HG03066 (cell line): ENCODE data around the gene ZFP90.
"Not testable (repeated sequence)": the region's sequence is repeated elsewhere in the genome, so short reads cannot be mapped to it uniquely, and the experiment has no call there.

Source experiments
- ATAC-seq: cut with Tn5 transposase; IDR thresholded peaks from one replicate; pipeline ENCODE4 v1.9.1; 2021; ENCODE audit warnings: low read depth; ENCODE audit not compliant: unreplicated experiment

ZFP90 gene

DNA sequence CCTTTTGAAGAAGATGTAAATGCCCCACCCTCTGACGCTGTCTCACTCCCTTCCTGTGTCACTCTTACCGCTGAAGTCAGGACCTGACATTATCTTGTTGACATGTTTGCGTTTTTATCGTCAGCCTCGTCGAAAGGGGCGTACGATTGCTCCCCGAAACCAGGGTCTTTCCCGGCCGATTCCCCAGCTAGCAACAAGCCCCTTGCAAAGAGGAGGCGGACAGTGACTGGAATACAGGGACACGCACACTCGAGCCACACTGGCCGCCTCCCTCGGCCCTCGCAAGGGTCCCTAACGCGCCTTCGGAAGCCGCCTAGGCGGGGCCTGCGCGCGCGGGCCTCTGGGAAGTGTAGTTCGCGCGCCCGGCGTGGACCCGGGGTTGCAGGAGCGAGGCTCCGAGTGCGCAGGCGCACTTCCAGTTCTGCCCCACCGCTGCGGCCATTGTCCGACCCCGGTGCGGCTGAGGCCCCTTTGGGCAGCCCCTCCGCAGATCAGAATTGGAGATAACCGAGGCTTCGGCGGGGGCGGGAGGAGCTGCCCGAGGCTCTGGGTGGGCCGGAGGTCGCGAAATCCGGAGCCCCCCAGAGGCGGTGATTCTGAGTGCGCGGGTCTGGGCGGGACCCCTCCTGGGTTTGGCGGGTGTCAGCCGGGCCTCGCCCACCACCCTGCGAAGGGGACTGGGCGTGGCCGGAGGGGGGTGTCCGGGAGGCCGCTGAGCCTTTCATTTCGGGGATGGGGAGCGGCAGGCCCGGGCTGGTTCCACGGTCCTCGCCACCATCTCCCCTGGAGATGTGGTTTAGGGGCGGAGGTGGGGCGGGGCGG lies at the start of gene ZFP90:
ZFP90 (plus strand) TSS at position 412 of the 822 bp plus-strand sequence. CDS start 502 bp downstream, outside the sequence.
- ATAC-seq: peak; percentile 86

DNA sequence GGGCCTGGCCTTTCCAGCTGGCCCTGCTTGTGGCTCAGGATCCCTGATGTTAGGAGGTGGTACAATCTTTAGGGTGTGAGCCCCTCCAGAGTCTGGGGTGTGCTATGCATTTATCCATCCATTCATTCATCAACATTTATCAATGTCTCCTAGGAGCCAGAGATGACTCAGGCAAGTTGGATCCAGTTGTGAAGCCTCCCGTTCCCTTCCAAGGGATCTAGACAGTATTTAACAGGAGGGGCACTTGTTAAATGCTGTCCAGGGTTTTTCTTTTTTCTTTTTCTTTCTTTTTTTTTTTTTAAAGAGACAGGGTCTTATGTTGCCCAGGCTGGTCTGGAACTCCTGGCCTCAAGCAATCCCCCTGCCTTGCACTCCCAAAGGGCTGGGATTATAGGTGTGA lies 48.7 kb upstream of the ZFP90 start:
- no peak for ATAC-seq

DNA sequence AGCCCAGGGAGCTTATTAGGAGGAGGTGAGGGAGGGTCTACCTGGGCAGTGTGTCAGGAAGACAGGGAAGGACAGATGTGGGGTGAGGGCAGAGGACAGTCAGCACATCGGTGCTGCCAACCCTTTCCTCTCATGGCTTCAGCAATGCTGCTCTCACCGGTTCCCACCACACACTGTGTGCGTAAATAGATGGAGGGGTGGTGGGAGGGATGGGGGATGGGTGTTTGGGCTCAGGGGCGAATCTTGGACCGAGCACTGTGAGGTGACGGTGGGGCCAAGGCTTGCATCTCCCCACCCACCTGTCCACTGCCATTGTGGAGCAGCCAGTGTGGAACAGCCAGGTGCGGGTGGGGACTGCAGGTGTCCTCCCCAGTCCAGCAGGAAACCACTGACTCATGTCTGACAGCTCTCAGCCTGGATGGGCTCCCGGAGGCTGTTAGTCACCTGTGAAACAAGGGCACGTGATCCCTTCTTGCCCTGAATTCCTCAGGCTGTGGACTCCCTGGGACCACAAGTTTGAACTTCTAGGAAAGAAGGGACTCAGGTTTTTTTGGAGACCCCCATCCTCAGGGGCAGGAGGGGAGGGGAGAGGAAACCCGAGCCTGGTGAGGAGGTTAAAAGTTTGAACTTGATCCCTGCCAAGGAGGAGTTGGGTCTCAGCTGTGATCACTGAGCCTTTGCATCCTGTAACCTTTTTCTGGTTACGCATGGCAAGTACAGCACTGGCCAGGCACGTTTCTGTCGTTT lies 48.1 kb upstream of the ZFP90 start:
- no peak for ATAC-seq

DNA sequence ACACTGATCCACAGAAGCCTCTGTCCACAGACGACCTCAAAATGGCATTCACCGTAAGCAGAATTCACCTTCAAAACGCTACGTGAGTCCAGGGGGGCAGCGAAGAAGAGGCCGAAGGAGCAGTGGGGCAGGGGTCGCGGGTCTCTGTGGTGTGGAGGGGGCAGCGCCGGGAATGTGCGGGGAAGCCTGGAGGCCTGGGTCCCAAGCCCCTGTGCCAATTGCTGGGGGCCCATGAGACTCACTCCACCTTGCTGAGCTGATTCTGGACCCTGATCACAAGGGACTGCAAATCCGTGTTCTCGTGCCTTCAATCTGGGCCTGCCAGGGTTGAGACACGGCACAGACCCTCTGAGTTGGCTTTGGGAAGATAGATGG lies 47.5 kb upstream of the ZFP90 start:
- no peak for ATAC-seq

DNA sequence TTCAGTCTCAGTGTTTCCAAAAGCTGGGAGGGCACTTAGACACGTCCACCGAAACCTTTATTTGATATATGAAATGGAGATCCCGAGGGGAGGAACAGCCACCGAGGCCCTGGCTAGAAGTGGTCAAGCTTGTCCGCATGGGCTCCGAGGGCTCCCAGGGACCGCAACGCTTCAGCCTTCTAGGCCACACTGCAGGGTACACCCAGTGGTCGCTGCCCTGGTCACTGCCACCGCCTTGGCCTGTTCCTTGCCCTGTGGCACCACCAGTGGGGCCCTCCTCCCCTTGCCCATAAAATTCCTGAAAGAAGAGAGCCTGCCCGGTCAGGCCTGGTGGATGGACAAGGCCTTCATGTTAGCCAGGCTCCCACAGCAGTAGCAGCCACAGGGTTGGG lies 46.9 kb upstream of the ZFP90 start:
- no peak for ATAC-seq

DNA sequence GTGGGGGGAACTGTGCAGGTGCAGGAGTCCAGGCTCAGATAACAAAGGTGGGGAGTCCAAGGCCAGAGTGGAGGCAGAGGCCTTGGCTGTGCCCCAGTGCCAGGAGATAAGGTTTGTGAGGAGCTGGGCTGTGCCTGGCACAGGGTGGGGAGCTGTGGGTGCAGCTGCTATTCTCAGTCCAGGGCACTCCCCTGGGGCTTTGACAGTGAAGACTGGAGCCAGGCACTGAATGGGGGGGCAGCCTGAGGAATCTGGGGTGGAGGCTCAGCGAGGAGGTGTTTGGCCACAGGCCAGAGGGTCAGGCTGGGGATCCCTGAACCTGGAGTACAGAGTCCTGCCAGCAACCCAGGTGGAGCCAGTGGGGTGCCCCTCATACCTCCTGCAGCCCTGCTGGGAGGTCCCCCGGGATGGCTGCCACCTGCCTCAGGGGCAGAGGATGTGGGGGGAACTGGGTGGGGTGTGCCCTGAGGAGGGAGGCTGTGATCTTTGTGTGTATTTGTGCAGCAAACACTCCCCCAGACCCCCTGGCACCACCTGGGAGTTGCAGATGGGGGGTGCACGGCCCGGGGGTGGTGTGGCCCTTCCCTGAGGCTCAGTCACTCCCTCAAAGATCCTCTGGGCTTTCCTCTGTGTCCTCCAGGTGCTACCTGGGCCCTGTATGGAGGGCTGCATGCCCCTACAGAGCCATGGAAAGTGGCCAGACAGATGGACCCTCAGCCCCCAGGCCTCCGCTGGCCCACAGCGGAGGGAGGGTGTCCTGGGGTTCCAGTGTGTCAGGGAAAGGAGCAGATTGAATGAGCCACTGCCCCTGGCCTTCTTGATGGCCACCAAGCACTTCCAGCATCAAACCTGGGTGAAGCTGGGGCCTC lies 46.3 kb upstream of the ZFP90 start:
- no peak for ATAC-seq

DNA sequence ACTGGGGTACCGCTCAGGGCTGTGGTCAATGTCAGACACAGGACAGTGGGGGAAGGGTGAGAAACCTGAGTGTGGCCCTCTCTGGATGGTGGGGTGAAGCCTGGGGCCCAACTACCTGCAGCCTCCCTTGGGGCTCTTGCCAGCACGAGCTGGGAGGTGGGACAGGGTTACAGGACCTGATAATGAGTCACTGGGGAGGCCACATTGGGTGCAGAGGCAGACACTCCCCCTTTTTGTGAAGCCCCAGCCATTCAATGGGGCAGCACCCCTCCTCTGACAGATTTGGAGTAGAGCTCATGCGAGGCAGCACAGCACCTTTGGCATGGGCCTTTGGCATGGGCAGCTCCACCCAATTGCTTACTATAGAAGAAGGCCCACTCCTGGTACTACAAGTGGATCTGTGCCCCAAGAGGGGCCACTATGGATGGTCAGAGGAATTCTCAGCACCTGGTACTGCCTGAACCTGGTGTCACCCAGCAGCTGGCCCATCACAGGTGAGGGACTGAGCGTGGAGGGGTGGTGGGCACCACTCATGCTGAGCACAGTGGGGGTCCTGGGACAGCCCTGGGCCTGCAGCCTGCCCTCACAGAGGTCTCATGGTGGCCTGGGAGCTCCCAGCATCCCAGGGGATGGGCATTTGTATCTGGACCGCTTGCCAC lies 45.5 kb upstream of the ZFP90 start:
- no peak for ATAC-seq

DNA sequence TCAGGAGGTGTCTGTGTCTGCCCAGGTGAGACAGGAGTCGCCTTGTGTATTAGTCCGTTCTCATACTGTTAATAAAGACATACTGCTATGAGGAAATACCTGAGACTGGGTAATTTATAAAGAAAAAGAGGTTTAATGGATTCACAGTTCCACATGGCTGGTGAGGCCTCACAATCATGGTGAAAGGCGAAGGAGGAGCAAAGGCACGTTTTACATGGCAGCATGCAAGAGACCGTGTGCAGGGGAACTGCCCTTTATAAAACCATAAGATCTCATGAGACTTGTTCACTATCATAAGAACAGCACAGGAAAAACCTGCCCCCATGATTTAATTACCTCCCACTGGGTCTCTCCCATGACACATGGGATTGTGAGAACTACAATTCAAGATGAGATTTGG lies 44.8 kb upstream of the ZFP90 start:
- not testable (repeated sequence) for ATAC-seq

DNA sequence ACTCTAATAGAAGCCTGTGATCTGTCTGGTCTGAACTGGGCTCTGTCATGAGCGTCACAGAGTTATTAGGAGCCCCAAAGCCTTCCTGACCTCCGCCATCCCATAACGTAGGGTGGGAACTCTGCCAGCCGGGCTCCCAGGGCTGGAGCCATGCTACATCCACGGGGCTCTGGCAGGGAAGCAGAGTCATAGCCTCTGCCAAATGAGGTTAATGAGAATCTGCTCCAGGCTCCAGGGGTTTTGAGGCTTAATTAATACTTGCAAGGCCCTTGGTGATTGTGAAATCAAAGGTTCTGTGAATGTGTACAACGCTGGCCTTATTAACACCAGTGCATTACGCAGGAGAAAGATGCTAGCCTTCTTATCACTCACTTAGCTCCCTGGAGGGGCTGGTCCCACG lies 42.4 kb upstream of the ZFP90 start:
- no peak for ATAC-seq

DNA sequence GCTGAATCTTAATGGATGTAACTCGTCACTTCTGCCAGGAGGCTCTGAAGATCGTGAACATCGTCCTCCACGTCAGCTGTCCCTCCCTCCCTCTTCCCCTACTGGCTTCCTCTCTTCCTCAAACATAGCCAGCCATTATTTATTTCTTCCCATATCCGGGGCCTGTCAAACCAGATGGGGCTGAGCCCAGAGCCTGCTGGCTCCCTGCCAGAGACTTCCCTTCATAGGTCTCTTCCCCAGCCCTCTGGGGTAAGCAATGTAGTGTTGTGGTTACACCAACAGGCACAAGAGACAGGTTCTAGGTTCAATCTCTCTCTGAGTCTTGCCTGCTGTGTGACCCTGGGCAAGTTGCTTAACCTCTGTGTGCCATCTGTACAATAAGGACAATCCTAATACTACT lies 40.1 kb upstream of the ZFP90 start:
- ATAC-seq: no peak

DNA sequence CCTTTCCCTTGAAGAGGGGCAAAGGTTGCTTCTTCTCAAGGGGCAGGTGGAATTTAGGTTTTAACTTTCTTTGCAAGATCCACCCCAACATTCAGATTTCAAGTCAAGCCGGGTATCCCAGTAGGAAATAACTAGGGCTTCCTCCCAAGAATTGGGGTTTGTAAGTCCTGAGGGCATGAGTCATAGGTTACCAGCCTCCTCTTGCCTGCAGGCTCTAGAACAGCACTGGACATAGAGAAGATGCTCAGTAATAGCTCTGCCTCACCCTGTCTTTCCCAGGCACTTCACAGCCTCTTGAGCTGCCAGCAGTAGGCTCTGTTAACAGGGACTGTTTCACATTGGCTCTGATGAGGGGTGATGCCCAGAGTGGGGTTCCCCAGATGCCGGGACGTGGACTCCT lies 35.8 kb upstream of the ZFP90 start:
- no peak for ATAC-seq

DNA sequence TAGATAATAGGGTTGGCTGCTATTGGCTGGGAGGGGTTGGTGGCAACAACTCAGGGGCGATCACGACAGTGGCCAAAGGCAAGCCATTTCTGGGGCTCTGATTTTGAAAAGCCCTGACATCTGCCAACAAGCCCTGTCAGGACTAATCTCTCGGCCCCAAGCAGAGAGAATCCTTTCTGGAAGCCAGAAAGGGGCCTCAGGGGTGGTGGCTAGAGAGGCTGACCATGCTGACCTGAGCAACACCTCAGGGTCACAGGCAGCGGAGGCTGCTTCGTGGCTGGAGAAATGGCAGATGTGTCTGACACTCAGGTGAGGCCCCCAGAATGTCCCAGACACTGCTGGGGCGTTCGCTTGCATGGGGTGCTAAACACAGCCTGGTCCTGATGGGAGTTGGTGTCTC lies 35.0 kb upstream of the ZFP90 start:
- ATAC-seq: no peak

DNA sequence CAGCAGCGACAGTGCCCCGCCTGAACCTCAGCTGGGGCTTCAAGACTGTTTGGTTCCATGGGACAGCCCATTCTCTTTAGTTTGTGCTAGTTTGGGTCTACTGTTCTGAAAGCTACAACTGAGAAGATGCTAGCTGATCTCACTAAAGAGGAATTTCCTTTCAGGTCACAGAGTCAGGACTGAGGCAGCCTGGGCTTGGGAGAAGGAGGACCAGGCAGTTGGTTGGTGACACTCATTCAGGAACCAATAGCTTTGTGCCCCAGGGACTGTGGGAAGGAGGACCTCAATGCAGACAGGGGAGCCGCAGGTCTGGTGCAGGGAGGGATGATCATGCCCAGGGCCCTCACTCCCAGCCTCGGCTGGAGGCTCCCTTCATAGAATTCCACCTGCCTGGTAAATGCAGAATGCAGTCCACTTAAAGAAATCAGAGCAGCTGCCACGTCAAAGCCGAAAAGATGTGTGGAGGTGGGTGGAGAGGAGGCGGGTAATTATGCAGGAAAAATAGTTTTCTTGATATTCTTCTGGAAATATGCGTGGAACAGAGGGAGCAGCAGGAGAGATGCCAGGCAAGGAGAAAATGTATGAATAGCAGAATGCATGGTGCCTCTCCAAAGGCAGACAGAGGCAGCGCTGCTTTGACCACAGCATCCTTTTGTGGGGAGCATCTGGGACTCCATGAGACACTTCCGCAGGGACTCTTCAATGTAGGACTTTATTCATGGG lies 32.6 kb upstream of the ZFP90 start:
- ATAC-seq: no peak

DNA sequence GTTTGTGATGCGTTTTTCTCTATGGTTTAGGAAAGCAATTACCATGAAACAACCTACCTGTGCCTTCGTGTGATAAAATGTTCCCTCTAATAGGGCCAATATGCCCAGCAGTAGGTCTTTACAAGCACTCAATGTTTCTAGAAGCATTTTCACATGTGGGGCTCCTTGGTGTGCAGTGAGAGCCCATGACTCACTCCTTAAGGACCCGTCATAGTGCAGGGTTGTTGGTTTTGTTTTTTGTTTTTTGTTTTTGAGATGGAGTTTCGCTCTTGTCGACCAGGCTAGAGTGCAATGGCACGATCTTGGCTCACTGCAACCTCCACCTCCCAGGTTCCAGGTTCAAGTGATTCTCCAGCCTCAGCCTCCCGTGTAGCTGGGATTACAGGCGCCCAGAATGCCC lies 31.1 kb upstream of the ZFP90 start:
- no peak for ATAC-seq

DNA sequence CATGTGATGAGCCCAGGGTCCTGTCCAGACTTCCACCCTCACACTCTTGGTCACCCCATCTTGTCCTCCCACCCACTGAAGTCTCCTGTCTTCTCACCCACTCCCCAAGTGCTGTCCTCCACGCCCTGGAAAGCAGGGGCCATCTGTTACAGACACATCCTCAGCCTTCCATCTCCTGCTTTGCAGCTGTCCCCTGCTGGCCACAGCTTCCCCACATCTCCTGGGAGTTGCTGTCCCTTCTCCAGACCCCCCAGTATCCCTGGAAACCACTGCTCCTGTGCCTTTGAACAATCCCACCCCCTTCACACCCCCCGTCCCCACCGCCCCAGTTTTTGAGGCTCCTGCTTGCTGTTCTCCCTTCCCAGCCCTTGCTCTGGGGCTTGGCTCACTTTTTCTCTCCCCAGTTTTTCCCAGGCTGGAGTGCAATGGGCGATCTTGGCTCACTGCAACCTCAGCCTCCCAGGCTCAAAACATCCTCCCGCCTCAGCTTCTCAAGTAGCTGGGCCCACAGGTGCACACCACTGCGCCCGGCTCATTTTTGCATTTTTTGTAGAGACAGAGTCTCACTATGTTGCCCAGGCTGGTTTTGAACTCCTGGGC lies 30.4 kb upstream of the ZFP90 start:
- ATAC-seq: no peak

DNA sequence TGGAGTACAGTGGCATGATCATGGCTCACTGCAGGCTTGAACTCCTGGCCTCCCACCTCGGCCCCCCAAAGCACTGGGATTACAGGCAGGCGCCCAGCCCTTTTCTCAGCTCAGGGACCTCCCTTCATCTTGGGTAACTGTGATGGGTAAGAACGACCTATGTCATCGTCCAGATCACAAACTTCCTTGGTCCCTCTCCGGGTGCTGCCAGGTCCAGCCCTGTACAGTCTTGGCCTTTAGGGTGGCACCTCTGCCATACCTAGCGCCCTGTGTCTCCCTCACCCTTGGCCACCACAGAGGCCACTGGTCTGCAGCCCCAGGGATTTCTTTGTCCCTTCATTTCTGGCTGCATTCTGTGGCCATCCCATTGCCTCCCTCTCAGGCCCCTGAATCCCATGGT lies 29.7 kb upstream of the ZFP90 start:
- no peak for ATAC-seq

DNA sequence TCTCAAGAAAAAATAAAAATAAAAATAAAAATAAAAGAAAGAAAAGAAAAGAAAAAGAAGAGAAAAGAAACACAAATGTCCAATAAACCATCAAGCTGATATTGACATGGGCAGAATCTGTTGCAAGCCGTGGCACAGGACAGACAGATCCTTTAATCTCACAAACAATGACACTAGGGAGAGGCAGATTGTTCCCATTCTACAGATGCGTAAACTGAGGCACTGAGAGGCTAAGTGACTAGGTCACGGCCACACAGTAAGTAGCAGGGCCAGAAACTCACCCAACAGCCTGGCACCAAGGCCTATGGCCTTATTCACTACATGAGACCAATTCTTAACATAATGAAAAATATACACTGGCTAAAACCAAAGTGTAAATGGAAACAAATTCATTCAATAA lies 28.3 kb upstream of the ZFP90 start:
- no peak for ATAC-seq

DNA sequence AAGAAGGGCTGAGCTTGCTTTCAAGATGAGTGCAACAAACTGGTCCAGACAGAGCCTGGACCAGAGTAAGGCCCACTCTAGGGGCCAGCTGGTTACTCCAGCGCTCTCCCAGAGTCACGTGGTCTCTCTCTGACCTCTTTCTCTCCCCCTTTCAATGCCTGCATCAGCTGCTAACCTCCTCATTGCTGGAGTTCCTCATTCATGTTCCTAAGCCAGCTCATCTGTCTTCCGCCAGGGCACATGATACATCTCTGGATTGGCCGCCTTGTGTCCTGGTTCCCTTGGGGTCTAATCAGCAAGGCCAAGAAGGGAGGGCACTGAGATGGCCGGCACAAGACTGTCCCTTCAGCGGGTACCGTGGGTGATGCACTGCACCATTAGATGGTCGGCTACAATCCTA lies 26.9 kb upstream of the ZFP90 start:
- no peak for ATAC-seq

DNA sequence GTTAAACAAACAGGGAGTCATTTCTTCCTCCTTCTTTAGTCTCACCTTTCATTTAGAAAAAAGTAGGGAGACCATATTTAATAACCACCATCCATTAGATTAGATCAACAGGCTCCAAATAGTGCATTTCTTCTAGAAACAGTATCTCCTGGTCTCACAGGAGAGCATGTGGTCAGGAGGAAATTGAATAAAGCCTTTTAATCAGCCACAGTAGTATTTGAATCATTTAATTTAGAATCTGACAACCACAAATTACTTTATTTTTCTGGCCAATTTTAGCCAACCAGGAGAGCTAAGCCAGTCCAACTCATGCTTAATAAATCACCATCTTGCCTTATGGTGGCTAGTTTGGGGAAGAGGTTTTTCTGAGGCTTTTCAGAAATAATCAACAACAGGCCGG lies 26.3 kb upstream of the ZFP90 start:
- ATAC-seq: no peak

DNA sequence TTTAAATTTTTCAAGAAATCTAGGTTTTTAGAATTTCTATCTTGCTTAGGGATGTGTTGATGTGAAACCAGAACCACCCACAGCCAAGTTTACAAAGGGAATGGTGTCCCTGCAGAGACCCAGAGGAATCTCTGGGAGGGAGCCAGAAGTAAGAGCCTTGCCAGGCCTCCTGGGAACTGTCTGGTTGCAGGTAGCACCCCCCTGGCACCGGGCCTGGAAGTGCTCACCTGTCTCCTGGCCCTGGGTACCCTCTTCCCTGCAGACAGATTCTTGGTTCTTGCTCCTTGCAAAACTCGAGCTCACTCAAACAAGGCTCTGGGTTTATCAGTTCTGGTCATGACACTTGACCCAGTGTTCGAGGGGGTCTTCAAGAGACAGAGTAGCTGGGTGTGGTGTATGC lies 24.6 kb upstream of the ZFP90 start:
- no peak for ATAC-seq
